HEK293T (cell line): ENCODE results near the gene BEST1.

Experiments
- CTCF ChIA-PET: fragments of 350-600 bp; formaldehyde crosslinking; extraction: SDS; loops from one replicate; lab custom pipeline; 2021; ENCODE audit warnings: antibody characterized with exemption, inconsistent platforms; lab: Yijun Ruan, JAX
- POLR2A ChIA-PET: fragments of 350-600 bp; formaldehyde crosslinking; extraction: SDS; loops from one replicate; lab custom pipeline; 2020; ENCODE audit warnings: antibody characterized with exemption, inconsistent platforms; lab: Yijun Ruan, JAX
- DNase-seq: peaks from one replicate; pipeline ENCODE4 v3.0.0; 2012; ENCODE audit warnings: mixed read lengths; ENCODE audit errors: extremely low spot score
- ARNT ChIP-seq: fragments of 450-650 bp; IDR thresholded peaks from 2 replicates; pipeline ENCODE4 v1.6.1; 2017; ENCODE audit warnings: mild to moderate bottlenecking
- BHLHE40 ChIP-seq: fragments of 450-650 bp; IDR thresholded peaks from 2 replicates; pipeline ENCODE4 v1.6.1; 2016; ENCODE audit warnings: mild to moderate bottlenecking, moderate library complexity, borderline replicate concordance
- CTBP1 ChIP-seq: fragments of 450-650 bp; IDR thresholded peaks from 2 replicates; pipeline ENCODE4 v1.6.1; 2016; ENCODE audit warnings: borderline replicate concordance
- ELF4 ChIP-seq: fragments of 450-650 bp; IDR thresholded peaks from 2 replicates; pipeline ENCODE4 v1.6.1; 2017; ENCODE audit warnings: antibody characterized with exemption
- FOXA1 ChIP-seq: fragments of 450-650 bp; IDR thresholded peaks from 2 replicates; pipeline ENCODE4 v1.6.1; 2016; ENCODE audit warnings: mild to moderate bottlenecking
- FOXK2 ChIP-seq: fragments of 450-650 bp; IDR thresholded peaks from 2 replicates; pipeline ENCODE4 v1.6.1; 2016; ENCODE audit warnings: mild to moderate bottlenecking
- FOXM1 ChIP-seq: fragments of 450-650 bp; IDR thresholded peaks from 2 replicates; pipeline ENCODE4 v1.6.1; 2017; ENCODE audit warnings: mild to moderate bottlenecking, borderline replicate concordance
- HDGF ChIP-seq: fragments of 450-650 bp; IDR thresholded peaks from 2 replicates; pipeline ENCODE4 v1.6.1; 2017; ENCODE audit warnings: antibody characterized with exemption, borderline replicate concordance
- L3MBTL2 ChIP-seq: fragments of 450-650 bp; conservative IDR thresholded peaks from 2 replicates; pipeline ENCODE4 v1.6.1; 2016; ENCODE audit warnings: mild to moderate bottlenecking
- LEF1 ChIP-seq: fragments of 450-650 bp; IDR thresholded peaks from 2 replicates; pipeline ENCODE4 v1.6.1; 2017; ENCODE audit warnings: mild to moderate bottlenecking, borderline replicate concordance
- NFRKB ChIP-seq: fragments of 450-650 bp; IDR thresholded peaks from 2 replicates; pipeline ENCODE4 v1.6.1; 2016; ENCODE audit warnings: mild to moderate bottlenecking, moderate library complexity
- SP1 ChIP-seq: fragments of 450-650 bp; IDR thresholded peaks from 2 replicates; pipeline ENCODE4 v1.6.1; 2017
- SUZ12 ChIP-seq: fragments of 450-650 bp; IDR thresholded peaks from 2 replicates; pipeline ENCODE4 v1.6.1; 2016; ENCODE audit warnings: mild to moderate bottlenecking
- TARDBP ChIP-seq: fragments of 450-650 bp; IDR thresholded peaks from 2 replicates; pipeline ENCODE4 v1.6.1; 2016
- ZNF384 ChIP-seq: fragments of 450-650 bp; IDR thresholded peaks from 2 replicates; pipeline ENCODE4 v1.6.1; 2016
- TF ChIP-seq, protein P1 (sequence below): fragments of 450-650 bp; IDR thresholded peaks from 2 replicates; pipeline ENCODE4 v1.6.1; 2016

The BEST1 gene

DNA sequence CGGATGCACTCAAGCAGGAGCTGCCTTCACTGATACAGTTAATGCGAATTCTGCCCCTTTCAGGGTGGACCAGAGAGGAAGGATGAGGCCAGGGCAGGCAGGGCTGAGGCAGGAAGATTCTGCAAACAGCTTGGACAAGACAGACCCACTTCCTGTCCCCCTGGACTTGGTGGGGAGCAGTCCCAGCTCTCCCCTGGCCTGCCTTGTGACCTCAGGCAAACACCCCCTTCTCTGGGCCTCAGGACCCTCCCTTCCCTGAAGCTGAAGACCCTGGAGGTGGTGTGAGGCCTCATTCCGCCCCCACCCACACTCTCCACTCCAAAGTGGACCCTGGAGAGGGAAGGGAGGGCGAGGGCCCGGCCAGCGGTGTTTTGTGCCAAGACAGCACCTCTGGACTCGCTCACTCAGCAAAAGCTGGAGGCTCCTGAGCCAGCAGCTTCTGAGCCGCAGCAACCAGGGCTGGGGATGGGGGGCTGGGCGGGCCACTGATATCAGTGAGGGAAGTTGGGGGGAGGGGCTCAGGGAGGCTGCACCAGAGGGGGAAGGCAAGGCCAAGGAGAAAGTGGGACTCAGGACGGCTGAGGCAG, 41.3 kb upstream of the BEST1 start:
- POLR2A ChIA-PET = interaction anchor here (1.0 to 1.2 kb wide), 2 partner anchors 41 to 59 kb away, joined by 3 read pairs; no protein-coding TSS in a partner anchor
- TF ChIP-seq ELF4 = no peak
- no peak for TF ChIP-seq LEF1
- no peak for TF ChIP-seq SUZ12
- TF ChIP-seq TARDBP = no peak
- TF ChIP-seq HDGF = no peak
- TF ChIP-seq SP1 = no peak
- no peak for TF ChIP-seq L3MBTL2
- TF ChIP-seq ZNF384 = no peak
- no peak for TF ChIP-seq NFRKB
- TF ChIP-seq ARNT = no peak
- no peak for TF ChIP-seq BHLHE40
- no peak for TF ChIP-seq CTBP1
- CTCF ChIA-PET = interaction anchor here (0.6 to 2.4 kb wide), 3 partner anchors 10 to 11 kb away, joined by 4 to 21 read pairs (median 5); no protein-coding TSS in a partner anchor
- no peak for DNase-seq

DNA sequence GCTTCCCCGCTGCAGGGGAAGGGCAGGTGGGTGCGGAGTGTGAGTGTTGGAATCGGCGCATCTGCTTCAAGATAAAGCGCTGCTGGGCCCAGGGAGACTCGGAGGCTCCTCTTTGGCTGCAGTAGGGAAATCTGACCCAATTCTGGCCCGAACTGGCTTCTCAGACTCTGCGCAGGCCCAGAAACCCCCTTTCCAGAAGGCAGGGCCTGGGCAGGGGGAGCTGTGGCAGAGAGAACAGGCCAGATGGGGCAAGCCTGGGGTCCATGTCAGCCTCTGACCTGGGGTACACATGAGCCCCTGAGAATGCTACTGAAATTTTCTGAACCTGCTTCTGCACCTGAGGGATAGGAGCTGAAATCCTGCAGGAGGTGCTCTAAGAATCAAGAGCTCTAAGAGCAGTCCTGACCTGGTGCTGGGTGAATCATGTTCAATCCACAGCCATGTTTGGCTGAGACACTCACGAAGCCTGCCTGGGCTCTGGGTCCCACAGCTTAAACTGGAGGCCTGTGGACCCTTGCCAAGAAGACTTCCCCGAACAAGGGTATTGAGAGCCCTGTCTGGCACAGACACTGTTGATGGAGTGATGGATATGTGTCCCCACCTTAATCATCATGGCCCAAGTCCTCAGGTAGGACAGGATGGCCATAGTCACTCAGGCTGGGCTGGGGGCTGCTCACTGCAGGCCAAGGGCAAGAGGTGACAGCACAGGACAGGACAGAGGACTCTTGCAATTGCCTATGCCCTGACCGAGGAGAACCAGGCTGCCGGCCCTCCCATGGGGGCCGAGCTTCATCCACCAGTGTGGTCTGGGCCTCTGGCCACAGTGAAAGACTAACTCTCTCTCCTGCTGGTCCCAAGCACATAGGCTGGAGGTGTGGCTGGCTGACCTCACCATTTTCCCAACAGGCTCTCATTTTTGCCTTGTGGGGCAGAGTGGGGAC, 39.7 kb upstream of the BEST1 start:
- ChIA-PET POLR2A (no interaction called here), CTCF (interaction anchor here (0.9 to 2.0 kb wide), 3 partner anchors 11 to 172 kb away, joined by 3 to 8 read pairs (median 6); no protein-coding TSS in a partner anchor)
- TF ChIP-seq CTBP1 = no peak
- no peak for DNase-seq

DNA sequence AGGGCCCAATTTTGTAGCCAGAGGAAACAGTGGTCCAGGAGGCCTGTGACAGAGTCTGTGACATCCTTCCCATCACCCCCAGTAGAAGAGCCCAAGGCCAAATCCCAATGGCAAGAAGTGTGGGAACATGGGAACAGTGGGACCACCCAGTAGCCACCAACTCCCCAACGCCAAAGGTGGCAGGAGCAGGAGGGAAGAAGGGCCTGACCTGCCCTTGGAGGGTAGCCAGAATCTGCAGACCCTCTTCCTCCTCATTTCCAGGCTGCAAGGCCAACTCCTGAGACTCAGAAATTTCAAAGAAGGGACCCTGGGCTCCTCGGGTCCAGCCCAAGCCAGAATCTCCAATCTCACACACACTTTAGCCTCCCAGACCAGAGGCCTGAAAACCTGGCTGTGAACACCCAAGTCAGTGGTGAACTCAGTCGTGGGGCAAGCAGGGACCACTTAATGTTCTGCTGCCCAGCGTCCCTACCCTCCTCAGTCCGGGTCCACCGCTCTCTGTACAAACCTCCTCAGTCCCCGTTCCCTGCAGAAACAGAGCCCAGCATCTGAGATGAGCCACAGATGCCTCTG, 38.9 kb upstream of the BEST1 start:
- POLR2A ChIA-PET = no interaction called here
- TF ChIP-seq SP1 (no peak), FOXA1 (no peak), SUZ12 (no peak), FOXK2 (no peak), BHLHE40 (no peak), L3MBTL2 (no peak), FOXM1 (no peak), ARNT (no peak), ZNF384 (no peak), NFRKB (no peak), ELF4 (no peak), CTBP1 (no peak), HDGF (no peak), LEF1 (no peak), TARDBP (no peak)
- TF ChIP-seq, protein P1, sequence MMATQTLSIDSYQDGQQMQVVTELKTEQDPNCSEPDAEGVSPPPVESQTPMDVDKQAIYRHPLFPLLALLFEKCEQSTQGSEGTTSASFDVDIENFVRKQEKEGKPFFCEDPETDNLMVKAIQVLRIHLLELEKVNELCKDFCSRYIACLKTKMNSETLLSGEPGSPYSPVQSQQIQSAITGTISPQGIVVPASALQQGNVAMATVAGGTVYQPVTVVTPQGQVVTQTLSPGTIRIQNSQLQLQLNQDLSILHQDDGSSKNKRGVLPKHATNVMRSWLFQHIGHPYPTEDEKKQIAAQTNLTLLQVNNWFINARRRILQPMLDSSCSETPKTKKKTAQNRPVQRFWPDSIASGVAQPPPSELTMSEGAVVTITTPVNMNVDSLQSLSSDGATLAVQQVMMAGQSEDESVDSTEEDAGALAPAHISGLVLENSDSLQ = no peak
- no peak for DNase-seq
- CTCF ChIA-PET = interaction anchor here (2.0 kb wide), 1 partner anchor 12 kb away, joined by 8 read pairs; no protein-coding TSS in a partner anchor

DNA sequence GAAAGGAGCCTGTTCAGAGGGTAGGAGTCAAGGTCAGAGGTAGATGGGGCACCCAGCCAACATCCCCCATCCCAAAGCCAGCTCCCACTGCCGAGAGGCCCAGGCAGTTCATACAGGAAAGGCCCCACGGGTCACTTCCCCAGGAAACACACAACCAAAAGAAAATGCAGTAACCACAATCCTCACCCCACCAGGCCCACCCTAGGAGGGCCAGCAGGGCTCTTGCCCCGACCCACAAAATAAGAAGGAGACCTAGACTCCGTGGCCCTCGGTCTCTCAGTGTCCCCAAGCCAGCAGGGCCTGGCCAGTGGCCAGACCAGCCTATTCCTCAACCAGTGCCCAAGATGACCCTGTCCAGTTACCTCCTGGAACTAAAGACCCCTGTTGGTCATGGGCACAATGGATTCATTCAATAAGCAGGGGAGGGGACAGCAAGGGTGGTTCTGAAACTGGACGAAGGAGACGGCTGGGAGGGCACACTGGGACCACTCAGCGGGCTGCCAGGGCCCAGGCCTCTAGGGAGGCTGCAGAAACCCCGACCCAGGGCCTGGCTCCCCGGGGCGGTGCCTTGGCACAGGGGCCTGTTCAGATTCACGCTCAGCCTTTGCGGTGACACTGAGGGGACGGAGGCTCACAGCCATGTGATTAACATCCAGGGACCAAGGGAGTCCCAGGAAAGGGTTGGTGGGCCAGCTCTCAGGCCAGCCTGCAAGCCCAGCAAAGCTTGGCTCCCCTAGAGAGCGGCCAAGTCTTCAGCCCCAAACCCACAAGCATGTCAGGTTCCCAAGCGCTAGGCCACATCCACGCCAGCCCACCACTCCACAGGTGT, 38.2 kb upstream of the BEST1 start:
- CTCF ChIA-PET = no interaction called here
- no peak for DNase-seq
- no peak for TF ChIP-seq ARNT
- TF ChIP-seq LEF1 = no peak
- no peak for TF ChIP-seq CTBP1
- no peak for TF ChIP-seq FOXM1
- no peak for TF ChIP-seq L3MBTL2
- POLR2A ChIA-PET = no interaction called here

DNA sequence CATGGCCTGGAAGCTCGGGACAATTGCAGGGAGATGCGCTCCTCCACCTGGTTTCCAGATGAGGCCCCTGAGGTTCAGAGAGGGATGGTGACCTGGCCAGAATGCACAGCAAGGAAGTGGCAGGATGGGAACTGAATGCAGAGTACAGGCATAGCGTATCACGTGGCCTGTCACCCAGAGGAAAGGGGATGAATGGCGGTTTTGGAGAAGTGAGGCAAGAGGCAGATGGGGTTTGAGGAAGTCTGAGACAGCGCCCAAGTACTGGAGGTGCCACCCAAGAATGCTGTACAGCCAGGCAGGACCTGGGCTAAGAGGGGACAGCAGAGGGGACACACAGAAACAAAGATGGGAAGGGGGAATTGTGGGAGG, 37.6 kb upstream of the BEST1 start:
- TF ChIP-seq FOXK2 = no peak
- TF ChIP-seq TARDBP = no peak
- TF ChIP-seq SUZ12 = no peak
- DNase-seq = no peak
- POLR2A ChIA-PET = no interaction called here
- CTCF ChIA-PET = no interaction called here

DNA sequence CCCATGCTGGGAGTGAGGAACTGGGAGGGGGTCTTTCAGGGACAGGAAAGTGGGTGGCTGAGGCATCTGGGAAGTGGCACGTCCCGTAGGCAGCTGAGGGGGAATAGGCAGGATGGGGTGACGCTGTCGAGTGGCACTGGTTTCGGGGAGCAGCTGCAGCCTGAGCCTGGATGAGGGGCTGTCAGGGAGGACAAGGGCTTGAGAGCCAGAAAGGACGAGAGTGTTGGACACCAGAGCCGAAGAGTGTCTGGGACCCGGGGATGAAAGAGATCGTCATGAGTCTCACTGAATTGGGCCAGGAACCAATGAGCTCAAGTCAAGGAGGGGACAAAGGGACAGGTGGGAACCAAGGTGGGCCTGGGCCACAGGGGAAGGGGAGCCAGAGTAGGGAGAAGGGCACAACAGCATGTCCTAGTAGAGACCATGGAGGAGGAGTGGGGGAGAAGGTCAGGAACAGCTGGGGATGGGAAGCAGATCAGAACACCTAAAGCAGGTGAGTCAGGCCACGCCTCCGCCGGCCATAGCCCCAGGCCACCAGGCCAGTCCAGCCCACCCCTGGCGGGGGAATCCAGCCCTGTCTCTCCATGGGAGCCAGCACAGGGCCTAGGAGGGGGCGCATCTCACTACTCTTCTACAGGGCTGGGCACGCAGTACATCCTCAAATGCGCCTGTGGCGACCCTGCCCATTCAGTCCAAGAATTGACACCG, 37.0 kb upstream of the BEST1 start:
- CTCF ChIA-PET = no interaction called here
- POLR2A ChIA-PET = no interaction called here
- TF ChIP-seq NFRKB (no peak), L3MBTL2 (no peak), SUZ12 (no peak), FOXK2 (no peak), ZNF384 (no peak), TARDBP (no peak), FOXM1 (no peak), BHLHE40 (no peak), SP1 (no peak), CTBP1 (no peak), FOXA1 (no peak), ARNT (no peak), LEF1 (no peak)
- TF ChIP-seq, protein P1 = no peak
- DNase-seq = no peak
